GM21515 (cell line): Measurements from ENCODE around the gene EI24.

Experiments
- ATAC-seq: cut with Tn5 transposase; IDR thresholded peaks from one replicate; pipeline ENCODE4 v1.9.1; 2021; ENCODE audit not compliant: unreplicated experiment

The EI24 gene

DNA sequence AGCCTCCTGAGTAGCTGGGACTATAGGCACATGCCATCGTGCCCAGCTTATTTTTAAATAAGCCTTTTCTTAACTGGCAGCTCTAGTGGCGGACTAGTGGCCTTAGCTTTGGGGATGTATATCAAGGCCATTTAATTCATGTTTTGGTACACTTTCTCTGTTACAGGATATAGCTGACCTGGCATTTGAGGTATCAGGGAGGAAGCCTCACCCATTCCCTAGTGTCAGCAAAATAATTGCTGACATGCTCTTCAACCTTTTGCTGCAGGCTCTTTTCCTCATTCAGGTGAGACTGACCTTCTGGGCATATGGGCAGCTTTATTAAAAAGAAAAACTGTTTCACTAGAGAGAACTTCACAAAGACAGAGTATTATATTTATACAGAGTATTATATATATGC is 9.5 kb downstream of the EI24 start:
- no peak for ATAC-seq

DNA sequence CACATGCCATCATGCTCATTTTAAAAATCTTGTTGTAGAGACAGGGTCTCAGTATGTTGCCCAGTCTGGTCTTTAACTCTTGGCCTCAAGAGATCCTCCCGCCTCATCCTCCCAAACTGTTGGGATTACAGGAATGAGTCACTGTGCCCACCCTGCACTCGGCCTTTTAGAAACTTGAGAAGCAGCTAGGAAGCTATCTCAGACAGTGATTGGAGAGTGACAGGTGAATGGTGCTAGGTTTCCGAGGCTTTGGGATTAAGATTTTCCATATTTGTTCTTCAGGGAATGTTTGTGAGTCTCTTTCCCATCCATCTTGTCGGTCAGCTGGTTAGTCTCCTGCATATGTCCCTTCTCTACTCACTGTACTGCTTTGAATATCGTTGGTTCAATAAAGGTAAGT is 10.5 kb downstream of the EI24 start:
- ATAC-seq = no peak

DNA sequence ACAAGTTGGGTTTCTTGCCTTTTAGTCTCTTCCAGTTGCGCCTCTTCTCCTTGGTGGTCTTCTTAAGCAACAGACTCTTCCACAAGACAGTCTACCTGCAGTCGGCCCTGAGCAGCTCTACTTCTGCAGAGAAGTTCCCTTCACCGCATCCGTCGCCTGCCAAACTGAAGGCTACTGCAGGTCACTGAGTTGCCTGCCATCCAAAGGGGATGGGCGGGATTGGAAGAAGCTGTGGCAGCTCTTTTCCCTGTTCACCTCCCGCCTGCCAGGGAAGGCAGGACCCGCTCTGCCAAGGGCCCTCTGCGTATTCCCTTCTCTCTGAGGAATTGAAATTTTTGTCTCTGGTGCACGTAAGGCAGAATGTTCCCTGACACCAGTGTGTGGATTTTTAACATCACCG is 14.2 kb downstream of the EI24 start:
- no peak for ATAC-seq

DNA sequence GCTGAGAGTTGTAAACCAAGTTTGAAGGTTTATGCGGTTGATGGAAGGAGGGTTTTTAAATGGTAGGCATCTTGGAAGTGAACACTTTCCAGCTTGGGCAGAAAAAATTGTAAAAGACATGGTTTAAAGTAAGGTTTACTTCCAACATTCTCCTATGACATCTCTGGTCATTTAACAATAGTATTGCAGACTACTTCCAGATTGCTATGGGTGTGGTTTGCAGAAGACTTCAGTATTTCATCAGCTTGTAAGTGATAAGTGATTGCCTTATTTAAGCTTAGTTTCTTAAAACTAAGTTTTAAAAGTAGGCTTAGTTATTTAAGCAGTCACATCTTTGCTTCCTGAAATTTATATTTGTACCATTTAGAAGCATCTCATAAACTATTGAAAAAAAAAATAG is 16.2 kb downstream of the EI24 start:
- ATAC-seq = no peak

DNA sequence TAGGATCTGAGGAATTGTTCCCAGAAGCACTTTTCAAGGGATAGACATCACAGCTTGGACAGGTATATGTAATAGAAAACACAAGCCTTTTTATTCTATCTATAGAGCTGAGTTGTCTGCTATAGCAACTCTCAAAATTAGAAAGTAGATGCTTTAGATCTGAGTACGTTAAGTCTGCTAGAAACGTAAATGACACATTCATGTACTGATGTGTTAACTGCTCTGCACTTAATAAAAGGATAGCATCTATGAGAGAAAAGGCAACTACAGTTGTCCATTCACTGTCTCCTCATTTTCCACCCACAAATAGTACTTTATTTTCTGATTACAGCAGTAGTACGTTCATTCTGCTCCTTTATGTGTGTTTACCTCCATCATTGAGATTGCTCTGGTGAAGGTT is 17.3 kb downstream of the EI24 start:
- ATAC-seq = no peak

DNA sequence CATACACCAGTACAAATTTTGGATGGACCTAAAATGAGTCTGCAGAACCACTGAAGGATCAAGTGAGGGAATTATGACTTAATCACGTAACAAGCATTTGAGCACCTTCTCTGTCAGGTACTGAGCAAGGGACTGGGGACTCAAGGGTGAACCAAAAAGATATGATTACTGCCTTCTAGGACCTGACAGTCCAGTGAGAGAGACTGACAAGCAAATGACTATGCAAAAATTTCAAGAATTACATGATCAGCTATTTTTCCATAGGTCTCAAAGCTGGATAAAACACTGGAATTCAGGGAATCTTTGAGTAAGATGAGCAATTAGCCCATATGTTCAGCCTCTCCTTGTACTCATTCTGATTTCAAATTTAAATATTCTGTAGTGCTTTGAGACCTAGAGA is 18.2 kb downstream of the EI24 start:
- no peak for ATAC-seq

DNA sequence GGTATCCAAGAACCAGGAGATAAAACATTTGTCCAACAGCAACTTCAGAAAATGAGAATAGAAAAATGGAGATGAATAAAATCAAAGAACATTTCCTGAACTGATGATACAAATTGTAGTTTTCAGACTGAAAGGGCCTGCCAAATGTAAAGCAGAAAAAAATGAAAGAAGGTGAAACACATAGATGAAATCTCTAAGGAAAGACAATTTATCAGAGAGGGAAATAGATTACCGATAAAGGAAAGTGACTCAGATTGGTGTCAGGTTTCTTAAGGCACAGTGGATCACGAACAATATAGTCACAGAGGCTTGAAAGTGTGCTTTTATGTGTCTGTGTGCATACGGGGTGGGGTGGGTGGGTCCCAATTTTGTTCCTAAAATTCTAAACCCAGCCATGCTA is 19.2 kb downstream of the EI24 start:
- ATAC-seq = no peak

DNA sequence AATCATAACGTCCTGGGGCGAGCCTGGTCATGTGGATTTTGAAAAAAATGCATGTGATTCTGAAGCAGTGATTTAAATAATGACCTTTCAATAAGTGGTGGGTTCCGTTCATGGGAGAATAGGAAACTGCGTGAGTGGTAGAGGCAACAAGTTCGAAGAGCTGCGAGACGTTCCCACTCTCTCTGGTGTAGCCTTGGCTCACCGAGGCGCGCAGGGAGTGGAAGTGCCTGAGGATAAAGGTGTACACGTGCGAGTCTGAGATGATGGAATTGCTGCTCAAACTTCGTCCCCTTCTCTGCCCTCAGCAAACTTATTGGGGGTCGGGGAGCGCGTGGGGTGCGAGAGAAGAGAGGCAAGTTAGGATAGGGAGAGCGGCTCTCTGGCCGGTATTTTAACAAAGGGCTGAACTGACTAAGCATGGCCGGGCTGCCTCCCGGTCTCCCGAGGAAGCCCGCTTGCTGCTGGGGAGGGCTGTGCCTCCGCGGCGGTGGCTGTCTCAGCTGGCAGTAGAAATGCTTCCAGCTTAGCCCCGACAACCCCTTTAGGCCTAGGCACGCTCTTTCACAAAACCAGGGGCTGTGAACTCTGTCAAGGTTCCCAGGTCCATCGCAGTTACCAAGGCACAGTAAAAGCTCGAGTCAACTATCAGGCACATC is 22.5 kb downstream of the EI24 start:
- peak; percentile 14 for ATAC-seq

DNA sequence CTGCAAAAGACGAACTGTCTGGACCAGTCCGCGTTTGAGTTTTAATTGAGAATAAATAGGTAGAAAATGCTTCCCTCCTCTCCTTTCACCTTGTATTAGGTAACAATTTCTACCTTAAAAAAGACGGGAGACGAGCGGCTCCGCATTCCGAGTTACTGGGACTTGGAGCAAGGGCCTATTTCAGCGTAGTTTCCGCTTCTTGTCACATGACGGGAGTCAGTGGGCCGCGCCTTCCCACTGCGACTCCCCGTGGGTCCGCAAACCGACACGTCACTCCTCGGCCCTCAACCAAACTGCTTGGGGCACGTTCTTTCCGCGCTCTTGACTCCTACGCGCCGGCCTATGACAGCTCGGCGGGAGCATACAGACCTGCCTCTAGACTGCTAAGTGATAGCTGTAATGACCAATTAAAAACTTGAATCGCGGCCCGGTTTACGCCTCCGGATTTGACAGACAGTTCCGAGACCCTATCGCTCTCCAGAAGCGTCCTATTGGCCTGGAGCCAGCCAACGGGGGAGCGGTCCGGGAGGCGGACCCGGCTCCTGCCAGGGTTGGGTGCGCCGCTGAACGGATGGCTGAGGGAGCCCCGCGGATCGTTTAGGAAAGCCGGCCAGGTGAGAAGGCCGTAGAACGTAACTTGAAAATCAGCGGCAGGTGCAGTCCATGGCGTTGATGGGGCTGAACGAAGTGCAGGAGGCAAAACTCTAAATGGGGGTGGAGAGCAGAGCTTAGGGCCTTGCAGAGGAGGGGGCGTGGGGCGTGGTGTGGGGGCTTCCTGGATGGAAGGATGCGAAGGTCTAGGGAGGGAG is 23.2 kb downstream of the EI24 start, which contains the start of gene STT3A:
TSS of gene STT3A (plus strand) at position 548 of the 809 bp plus-strand sequence. CDS start 3,064 bp downstream, outside the sequence.
- peak; percentile 98 for ATAC-seq

DNA sequence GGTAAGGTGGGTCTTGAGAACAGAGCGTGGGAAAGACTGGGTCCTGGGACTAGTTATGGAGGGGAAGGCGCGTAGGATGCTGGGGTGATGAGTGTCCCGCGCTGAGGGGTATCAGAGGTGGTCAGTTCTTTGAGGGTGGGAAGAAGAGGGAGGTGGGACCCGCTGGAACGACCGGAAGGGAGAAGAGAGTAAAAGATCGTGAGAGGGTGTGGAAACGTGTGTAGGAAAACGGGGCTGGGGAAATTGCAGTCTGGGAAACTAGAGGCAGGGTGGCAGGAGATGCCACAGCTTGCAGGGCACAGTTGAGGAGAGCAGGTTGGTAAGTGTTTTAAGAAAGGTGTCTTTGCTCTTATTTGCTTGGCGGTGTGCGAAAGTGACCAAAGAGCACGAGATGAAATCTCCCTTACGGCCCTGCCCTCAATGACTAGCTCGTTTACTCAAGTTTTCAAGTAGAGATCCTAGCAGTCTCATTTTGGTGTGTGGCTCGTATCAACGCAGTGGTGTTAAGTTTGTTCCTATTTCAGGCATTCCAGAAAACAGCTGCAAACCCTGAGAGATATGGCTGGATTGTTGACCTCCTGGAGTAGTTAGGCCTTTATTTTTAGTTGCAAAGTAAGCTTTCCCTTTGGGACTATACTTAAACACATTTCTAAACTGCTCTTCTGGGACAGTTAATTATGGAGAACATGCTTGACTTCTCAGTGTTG is 24.0 kb downstream of the EI24 start:
- no peak for ATAC-seq

DNA sequence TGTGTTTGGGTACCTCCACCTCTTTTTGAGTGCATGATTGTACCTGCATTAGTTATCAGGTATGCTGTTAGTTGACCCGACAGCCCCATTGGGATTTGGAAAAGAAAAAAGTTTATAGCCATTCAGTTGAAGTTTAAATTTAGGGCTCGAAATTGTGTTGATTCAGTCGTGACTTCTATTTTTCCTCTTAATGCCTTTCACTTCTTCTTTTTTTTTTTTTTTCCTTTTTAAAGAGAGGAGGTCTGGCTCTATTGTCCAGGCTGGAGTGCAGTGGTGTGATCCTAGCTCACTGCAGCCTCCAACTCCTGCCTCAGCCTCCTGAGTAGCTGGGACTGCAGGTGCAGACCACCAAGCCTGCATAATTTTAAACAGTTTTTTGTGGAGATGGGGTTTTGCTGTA is 25.7 kb downstream of the EI24 start:
- no peak for ATAC-seq

DNA sequence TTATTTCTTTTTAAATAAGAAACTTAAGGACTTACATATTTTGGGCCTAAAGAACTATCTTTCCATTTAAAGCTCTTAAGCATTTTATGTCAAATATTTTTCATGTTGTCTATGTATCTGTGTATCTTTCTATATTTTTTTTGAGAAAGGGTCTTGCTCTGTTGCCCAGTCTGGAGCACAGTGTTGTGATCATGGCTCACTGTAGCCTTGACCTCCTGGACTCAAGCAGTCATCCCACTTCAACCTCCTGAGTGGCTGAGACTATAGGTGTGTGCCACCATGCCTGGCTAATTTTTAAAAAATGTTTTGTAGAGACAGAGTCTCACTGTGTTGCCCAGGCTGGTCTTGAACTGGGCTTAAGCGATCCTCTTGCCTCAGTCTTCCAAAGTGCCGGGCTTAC is 31.4 kb downstream of the EI24 start:
- ATAC-seq = no peak

DNA sequence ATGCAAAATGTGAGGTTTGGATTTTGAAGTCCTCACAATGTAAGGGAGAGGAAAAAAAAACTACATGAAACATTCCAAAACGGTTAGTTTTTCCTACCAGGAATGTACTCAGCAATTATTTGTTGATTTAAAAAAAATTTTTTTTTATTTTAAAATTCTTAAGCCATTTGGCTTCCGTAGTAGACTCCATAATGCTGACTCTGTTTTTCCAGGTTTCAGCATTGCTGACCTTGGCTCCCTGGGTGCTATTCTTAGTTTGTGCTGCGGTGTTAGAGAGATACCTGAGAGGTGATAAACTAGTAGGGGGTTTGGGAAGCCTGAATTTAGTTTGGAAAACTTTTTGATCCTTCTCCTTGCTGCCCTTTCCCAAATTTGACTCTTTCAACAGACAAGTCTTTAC is 33.9 kb downstream of the EI24 start:
- ATAC-seq = no peak

DNA sequence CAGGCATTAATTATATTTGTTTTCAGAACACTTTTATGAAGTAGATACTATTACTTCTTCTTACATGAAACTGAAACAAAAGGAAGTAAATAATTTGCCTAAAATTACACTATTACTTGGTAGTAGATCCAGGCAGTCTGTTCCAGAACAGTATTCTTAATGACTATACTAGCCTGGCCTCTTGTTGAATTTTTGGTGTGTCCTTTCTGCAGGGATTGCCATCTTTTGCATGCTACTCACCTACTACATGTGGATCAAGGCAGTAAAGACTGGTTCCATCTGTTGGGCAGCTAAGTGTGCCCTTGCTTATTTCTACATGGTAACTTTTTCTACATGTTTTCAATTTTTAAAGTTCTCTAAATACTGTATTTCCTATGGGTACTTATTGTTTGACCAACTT is 36.1 kb downstream of the EI24 start:
- no peak for ATAC-seq

DNA sequence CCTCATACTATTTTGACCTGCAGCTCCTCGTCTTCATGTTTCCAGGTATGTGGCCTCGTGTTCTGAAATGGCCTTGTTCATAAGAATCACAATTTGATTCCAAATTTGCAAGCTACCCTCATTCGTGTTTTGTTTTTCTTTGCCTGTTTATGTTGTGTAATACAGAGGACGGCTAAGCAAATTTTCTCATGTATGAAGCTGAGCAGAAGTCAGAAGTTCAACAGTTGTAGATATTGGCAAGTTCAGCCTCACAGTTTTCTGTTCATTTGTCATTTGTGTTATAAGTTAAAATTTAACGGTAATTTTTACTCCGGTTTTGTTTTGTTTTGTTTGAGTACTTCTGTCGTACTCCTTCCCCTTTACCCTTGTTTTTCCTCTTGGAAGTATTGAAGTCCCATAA is 40.3 kb downstream of the EI24 start:
- ATAC-seq = no peak

DNA sequence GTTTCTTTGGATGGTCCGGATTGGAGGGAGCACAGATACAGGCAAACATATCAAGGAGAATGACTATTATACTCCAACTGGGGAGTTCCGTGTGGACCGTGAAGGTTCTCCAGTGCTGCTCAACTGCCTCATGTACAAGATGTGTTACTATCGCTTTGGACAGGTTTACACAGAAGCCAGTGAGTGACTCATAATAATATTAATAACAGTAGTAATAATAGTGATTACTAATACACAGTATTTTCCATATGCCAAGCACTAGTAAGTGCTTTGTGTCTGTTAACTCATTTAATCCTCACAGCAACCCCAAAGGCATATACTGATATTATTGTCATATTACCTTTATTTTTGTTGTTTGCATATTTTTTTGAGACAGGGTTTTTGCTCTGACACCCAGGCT is 49.1 kb downstream of the EI24 start:
- ATAC-seq = no peak

DNA sequence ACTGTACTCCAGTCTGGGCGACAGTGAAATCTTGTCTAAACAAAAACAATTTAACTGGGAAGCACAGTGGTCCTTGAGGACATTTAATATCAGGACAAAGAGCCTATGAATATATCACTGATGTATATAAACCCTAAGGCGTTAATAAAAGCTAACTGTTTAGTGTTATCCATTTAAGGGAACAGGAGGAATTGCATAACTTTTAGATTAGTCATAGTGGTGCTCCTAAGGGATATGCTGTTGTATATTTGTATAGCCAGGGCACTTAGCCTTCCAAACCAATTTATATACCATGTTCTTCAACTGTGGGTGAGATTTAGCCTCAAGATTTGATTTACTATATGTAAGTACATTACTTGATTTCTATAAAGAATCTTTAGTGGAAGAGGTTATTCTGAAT is 52.7 kb downstream of the EI24 start:
- ATAC-seq = no peak

DNA sequence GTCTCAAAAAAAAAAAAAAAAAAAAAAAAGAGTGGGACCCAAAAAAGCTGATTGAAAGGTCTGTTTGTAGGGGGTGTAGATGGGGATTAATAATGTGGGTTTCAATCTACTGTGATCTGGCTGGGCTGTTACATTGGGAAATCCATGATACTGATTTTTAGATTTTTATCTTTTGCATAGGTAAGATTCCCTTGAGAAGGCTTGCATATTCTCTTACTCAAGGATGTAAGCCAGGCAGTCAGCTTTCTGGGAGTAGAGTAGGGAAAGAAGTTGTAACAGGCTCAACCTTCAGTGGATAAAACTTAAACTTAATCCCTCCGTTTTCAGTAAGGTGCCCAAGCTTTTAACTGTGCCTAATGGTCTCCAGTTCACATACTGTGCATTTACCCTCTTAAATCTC is 53.8 kb downstream of the EI24 start:
- ATAC-seq = no peak

DNA sequence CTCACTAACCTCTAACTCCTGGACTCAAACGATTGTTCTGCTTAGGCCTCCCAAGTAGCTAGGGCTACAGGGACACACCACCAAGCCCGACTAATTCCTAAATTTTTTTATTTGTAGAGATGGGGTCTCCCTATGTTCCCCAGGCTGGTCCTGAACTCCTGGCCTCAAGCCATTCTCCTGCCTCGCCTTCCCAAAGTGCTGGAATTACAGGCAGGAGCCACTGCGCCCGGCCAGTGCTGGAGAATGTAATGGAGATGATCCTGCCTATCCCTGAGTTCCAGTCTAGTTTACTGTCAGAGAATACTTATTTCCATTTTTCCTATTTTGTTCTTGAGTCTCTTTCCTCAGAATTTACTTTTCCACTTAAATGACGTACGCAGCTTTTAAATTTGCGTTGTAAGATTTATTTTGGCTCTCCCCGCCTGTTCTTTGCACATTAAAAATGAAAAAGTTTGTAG is 55.5 kb downstream of the EI24 start, which contains the start of gene CHEK1:
TSS of gene CHEK1 (plus strand) at position 408 of the 458 bp plus-strand sequence. CDS start 1,606 bp downstream, outside the sequence.
- no peak for ATAC-seq

DNA sequence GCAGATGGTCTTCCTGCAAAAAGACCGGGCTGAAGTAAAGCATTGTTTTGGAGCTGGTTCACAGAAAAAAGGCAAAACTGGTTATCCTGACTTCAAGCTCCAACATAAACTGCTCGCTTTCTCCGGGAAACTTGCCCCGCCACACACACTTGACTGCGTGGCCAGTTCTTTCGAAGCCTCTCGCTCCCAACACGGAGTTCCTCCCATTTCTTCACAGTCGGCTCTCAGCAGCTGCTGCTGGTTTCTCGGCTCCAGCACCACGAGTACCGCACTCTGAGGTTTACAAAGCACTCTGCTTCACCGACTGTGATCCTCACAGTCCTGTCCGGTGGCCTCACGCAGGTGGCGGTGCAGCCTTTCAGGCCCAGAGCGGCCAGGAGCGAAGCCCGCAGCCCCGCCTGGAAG is 56.0 kb downstream of the EI24 start:
- peak; percentile 31 for ATAC-seq

DNA sequence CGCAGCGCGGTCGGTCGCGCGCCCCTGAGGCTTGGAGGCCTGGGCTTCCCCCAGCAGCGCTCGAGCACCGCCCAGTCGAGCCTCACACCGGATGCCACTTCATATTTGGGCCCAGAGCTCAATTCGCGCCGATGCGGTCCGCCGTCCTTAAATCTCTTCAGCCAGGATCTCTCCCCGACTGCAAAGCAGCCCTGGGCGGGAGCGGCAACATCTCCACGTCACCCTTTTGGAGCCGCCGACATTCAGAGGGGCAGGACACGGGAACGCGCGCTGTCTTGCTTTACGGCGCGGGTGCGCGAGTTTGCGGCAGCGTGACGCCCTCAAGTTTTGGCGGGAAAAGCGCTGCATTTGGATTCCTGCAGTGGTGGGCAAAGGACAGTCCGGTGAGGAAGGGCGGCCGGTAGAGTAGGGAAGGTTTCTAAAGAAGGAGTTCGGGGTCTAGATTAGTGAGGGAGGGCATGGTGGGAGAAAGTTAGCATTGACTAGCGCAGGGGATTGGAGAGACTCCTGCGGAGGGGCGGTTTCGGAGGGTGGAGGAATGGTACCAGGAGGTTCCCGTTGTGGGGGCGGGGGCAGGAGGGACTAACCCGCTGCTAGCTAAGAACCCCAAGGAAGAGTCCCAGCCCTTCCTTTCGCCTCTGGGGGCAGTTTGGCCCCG is 56.5 kb downstream of the EI24 start:
- peak; percentile 84 for ATAC-seq
